A549 treated with AZD9567 at 1 μM for 4 hours (cell line): ENCODE results near the gene AEBP2. TPM values are rescaled to one million over a fixed set of nuclear protein-coding genes. Genes with fewer than 3 reads are reported as not detected.

Experiments
- total RNA-seq: library from RNA; stranded (reverse); fragments of 200-300 nt; extraction: Qiagen RNA extraction; gene quantifications from 5 replicates; pipeline ENCODE4 v1.2.3, GENCODE V29; 2022; ENCODE audit not compliant: insufficient read depth

The AEBP2 gene, protein sequence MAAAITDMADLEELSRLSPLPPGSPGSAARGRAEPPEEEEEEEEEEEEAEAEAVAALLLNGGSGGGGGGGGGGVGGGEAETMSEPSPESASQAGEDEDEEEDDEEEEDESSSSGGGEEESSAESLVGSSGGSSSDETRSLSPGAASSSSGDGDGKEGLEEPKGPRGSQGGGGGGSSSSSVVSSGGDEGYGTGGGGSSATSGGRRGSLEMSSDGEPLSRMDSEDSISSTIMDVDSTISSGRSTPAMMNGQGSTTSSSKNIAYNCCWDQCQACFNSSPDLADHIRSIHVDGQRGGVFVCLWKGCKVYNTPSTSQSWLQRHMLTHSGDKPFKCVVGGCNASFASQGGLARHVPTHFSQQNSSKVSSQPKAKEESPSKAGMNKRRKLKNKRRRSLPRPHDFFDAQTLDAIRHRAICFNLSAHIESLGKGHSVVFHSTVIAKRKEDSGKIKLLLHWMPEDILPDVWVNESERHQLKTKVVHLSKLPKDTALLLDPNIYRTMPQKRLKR
- 20.0 to 34.9 TPM (median 20.9 TPM) in 5 replicates for total RNA-seq

DNA sequence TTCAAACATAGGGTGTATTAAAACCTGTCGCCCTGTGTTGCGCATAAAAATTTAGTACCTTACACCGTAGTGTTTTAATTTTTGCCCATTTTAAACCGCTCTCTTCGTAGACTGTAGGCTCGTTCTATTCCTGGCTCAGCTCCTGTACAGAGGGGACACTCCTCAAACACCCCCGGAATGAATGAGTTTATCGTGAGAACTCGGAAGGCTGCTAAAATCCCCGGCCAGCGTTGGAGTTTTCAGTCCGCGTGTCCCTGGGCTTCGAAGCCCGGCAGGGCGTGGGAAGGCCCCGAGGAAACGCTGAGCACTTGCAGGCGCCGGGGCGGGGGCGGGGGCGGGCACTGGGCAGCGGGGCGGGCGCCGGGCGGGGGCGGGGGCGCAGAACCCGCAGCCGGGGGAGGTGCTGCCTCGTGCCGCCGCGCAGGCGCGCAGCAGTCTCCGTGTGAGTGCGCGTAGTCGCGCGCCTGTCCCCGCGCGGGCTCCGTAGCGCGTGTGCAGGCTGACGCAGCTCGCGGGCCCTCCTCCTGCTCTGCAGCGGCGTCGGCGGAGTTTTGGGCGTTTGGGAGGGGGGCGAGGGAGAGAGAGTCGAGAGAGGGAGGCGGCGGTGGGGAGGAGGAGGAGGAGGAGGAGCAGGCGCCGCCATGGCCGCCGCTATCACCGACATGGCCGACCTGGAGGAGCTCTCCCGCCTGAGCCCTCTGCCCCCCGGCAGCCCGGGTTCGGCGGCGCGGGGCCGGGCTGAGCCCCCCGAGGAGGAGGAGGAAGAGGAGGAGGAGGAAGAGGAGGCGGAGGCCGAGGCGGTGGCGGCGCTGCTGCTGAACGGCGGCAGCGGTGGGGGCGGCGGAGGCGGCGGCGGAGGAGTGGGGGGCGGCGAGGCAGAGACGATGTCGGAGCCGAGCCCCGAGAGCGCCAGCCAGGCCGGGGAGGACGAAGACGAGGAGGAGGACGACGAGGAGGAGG is at the start of gene AEBP2:
Gene AEBP2 (plus strand): TSS at position 434 of the 960 bp plus-strand sequence. CDS start 208 bp downstream, at position 642.

